Activated CD4-positive, alpha-beta T cell treated with anti-CD3 and anti-CD28 coated beads for 24 hours (primary cell): ENCODE results near the gene RRBP1.
"Not testable (repeated sequence)": the region's sequence is repeated elsewhere in the genome, so short reads cannot be mapped to it uniquely, and the experiment has no call there.

Experiments used
- DNase-seq, 2 donors: peaks; one replicate each; pipeline ENCODE4 v3.0.0-alpha.2; 2020; ENCODE audit warnings: low read depth in 2 of 2

RRBP1 gene

DNA sequence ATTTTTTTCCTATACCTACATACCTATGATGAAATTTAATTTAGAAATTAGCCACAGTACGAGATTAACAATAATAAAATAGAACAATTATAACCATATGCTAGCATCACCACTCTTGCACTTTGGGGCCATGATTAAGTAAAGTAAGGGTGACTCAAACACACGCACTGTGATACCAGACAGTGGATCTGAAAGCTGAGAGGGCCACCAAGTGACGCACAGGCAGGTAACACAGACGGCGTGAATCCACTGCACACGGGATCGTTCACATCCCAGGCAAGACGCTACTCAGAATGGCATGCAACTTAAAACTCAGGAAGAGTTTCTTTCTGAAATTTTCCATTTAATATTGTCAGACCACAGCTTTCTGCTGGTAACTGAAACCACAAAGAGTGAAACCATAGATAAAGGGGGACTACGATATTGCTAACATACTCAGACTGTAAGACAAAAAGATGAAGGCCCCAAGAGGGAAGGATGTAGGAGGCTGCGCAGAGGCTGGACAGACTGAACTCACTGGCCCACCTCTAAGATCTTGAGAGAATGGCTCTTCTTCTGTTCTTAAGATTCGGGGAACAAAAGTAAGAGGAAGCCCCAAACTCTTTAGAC is 17.9 kb downstream of the RRBP1 start:
- no peak for DNase-seq

DNA sequence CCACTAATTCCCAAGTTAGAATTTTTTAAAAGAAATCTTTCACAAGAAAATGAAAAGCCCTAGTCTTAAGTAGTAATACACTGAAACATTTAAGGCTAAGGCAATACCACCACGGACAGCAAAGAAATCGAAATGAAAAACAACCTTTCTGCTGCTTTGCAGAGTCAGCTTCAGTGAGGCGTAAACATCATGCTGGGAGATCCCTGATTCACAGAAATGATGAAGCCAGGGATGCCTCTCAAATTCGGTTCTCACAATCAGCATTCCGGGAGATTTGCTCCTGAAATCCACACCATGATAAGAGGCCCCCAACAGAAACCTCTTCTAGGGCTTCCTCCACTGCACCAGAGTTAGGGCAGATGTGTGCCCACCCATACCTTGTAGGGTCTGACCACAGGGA is 18.6 kb downstream of the RRBP1 start:
- no peak for DNase-seq

DNA sequence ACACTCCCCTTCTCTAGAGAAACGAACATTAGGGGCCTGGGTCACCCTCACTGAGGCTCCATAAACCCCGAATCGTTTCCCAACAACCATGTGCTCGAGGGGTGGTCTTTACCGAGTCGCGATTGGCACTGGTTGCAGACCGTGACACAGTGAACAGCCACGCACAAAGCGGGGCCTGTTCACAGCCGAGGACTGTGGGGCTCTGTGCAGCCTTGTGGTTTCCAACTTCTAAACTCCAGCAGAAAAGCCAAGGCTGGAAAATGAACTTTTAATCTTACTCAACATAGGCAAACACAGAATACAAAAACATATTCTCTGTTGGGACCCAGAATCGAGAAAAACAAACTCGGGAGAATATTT is 19.0 kb downstream of the RRBP1 start:
- DNase-seq, result no peak

DNA sequence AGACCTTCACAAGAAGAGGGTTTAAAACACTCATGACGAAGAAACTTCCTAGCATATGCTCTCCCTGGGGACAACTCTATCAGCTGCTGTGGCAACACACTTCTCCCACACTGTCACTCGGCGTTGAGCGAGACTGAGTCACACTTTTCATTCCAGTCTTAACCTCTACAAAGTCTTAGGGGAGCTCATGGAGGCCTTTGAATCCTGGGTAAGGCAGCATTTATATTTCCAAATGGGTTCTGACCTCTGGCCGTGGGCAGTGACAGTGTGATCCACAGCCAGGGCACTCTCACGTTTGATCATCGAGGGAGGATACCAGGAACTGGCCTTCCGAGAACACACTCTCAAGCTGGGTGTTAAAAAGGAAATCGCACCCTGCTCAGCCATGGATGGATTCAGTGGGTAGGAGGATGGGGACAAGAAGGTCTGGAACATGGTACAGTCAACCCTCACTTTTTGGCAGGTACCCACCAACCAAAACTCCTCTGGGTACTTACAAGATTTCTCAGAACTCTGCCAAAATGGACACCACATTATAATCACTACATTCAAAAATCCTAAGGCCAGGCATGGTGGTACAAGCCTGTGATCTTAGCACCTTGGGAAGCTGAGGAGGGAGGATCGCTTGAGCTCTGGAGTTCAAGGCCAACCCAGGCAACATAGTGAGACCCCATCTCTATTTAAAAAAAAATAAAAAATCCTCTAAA is 19.6 kb downstream of the RRBP1 start:
- DNase-seq, result no peak

DNA sequence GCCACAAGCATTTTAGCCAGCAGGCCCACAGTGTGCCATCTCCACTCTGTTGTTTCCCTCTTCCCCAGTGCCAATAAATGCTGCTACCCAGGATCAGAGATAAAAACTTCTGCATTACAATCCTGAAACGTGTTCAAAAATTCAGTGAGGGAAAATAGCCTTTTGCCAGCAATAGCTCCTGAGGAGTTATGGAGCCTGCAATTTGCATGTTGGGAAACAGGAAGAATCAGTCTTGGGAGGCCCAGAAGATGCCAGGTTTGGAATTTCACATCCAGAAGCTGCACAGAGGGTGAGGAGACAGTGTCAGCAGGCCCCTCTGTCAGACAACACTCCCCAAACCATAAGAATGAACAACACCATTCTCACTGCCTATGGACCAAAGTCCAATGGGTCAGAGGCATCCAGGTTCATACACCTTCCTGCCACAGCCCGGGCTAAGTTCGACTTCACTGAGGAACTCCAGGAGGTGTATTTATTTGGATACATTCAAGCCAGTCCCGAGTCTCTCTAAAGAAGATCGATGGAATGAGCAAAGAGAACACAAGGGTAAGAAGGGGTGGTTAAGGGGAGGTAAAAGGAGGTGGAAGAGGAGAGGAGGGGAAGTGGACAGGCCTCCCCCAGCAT is 20.8 kb downstream of the RRBP1 start:
- DNase-seq, result no peak

DNA sequence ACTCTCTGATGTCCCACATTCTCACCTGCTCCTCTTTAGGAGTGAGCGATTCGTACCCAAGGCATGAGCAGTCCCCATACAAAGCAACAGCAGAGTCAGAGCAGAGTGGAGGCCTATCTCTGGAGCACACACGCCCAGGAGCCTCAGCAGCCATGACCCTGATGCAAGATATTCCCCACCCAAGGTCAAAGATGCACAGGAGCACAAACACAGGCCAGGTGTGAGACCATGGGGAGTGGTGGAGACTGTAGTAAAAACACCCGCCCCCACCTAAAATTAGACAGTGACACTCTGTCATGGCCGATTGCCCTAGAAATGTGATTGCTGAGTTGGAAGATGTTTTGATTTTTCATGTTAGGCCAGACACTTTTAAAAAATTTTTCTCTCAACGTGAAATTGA is 21.4 kb downstream of the RRBP1 start:
- DNase-seq, result no peak

DNA sequence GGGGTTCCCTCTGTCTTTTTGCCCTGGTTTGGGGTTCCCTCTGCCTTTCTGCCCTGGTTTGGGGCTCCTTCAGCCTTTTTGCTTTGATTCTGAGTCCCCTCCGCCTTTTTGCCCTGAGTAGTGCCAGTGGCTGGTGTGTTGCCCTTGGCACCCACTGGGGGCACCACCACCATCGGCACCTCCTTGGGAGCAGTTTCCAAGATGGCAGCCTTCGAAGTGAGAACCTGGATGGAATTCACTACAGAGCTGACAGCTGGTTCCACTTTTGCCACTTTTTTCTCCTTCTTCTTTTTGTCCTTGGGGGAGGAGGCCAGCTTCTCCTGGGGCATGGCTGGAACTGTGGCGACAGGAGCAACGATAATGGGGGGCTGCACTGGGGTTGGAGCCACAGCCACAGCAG is 22.2 kb downstream of the RRBP1 start:
- no peak for DNase-seq

DNA sequence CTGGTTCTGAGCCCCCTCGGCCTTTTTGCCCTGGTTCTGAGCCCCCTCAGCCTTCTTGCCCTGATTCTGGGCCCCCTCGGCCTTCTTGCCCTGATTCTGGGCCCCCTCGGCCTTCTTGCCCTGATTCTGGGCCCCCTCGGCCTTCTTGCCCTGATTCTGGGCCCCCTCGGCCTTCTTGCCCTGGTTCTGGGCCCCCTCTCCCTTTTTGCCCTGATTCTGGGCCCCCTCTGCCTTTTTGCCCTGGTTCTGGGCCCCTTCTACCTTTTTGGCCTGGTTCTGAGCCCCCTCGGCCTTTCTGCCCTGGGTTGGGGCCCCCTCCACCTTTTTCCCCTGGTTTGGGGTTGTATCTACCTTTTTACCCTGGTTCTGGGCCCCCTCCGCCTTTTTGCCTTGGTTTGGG is 22.7 kb downstream of the RRBP1 start:
- not testable (repeated sequence) for DNase-seq

DNA sequence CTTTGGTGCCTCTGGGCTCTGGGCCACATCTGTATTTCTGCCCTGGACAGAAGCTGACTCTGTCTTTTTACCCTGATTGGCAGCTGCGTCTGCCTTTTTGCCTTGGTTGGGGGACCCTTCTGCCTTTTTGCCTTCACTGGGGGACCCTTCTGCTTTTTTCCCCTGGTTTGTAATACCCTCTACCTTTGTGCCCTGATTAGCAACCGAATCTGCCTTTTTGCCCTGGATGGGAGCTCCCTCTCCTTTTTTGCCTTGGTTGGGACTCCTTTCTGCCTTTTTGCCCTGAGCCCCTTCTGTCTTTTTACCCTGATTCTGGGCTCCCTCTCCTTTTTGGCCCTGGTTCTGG is 23.4 kb downstream of the RRBP1 start:
- no peak for DNase-seq

DNA sequence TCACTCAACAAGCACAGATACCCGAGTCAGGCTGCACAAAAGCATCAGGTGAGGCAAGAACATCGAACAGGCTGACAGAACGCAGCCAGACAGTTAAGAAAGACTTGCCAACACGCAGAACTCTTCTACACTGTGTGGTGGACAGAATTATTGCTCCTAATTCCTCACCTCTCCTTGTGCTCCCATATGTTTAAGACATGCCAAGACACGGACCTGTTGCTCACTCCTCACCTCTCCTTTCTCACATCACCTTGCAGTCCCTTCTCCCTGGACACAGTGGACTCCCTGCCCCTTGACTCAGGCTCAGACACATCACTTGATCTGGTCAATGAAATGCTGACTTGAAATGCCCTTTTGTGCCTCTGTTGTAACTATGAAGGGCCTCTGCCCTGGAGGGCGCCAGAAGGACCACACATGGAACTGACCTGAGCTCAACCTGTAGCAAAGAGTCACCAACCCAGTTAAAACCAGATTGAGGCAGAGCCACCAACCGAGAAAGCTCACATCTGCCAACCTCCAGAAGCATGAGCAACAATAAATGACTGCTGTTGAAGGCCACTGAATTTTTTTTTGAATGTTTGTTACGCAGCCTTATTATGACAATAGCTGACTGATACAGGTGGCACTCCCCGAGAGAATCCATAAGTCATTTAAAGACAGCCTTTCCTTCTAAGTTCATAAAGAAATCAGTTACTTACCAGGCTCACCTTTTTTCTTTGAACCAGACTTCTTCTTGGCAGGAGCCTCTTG is 24.0 kb downstream of the RRBP1 start:
- no peak for DNase-seq

DNA sequence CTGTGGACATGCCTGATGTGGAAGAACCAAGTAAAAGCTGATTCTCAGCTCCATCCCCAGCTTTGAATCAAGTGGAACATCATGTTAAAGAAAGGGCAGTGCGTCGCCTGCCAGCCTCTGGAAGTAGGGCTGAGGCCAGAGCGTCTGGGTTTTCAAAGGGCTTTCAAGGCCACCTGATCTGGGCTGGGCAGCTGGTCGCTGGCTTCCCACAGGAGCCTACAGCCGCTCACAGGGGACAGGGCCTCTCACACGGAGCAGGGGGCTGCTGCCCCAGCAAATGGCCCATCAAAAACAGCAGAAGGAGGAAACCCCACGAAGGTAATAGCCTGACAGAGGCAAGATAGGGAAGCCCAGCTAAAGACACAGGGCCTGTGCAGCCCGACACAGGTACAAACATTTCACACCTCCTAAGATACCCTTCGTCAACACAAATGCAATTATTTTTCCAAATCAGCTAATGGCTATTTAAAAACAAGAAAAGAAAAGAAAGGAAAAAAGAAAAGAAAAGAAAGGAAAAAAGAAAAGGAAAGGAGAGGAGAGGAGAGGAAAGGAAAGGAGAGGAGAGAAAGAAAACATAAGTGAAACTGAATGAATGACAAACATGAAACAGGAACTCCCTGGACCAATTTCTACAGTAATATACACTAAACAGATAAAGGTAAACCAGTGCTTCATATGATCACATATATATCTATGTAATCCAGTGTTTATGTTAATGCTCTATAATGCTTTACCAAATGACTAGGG is 24.8 kb downstream of the RRBP1 start:
- DNase-seq, result no peak

DNA sequence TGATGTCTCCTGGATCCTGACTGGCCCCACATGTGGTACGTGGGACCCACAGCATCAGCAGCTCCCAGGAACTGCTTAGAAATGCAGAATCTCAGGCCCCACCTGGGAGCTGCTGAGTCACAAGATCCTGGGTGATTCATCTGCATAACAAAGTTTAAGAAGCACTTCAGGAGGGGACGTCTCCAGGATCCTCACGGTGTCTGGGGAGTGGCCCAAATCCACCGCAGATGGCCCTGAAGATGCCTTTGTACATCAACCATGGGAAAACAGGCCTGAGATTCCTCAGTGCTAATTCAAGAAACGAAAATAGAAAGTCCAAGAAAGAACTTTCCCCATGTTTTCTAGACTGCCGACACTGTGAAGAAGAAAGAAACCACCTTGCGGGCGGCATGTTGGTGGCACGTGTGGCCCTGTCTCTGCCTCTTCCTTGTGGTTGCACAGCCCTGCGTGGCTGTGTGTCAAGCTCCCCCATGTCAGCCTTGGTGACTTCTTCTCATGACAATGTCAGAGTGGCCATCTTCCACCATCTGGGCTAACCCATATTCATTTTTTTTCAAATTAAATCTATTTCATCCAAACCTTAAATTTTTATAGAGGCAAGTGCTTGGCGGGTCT is 26.1 kb downstream of the RRBP1 start:
- no peak for DNase-seq

DNA sequence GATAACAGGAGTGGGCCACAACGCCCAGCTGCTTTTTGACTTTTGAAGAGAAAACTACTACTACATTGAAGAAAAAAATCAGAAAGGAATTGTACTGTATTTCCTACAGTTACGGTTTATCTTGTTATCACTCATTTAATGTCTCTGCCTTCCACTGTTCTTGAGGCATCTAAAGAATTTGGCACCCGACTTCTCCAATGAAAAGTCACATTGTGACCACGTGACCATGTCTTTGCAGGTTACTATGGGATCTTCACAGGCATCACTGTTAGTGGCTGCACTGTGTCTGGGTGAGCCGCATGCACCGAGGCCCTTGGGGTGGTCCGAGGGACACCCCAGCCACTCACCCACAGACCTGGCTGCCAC is 26.8 kb downstream of the RRBP1 start:
- no peak for DNase-seq

DNA sequence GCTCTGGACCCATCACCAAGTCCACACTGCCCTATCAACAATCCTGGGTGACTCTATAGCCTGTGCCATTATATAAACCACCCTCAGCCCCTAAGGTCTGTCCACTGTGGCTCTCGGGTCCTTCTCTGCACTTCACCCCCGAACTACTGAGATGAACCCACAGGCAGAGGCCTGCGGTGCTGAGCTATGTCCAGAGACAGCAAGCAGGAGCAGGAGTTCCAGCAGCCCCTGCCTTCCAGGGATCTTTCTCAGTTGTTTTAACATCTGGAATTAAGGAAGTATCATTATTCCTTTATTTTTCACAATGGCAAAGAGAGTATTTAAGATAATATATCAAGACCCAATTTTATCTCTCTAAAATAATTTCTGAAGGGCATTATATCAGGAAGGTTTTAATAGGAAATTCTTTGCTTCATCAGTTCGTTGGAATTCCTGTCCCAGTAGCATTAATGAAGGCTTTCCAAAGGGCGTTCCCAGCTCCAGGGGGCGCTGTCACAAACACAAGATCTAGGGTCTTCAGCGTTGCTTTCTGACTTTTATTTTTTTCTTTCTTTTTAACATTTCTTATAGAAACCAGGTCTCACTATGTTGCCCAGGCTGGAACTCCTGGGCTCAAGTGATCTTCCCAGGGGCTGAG is 27.3 kb downstream of the RRBP1 start:
- no peak for DNase-seq

DNA sequence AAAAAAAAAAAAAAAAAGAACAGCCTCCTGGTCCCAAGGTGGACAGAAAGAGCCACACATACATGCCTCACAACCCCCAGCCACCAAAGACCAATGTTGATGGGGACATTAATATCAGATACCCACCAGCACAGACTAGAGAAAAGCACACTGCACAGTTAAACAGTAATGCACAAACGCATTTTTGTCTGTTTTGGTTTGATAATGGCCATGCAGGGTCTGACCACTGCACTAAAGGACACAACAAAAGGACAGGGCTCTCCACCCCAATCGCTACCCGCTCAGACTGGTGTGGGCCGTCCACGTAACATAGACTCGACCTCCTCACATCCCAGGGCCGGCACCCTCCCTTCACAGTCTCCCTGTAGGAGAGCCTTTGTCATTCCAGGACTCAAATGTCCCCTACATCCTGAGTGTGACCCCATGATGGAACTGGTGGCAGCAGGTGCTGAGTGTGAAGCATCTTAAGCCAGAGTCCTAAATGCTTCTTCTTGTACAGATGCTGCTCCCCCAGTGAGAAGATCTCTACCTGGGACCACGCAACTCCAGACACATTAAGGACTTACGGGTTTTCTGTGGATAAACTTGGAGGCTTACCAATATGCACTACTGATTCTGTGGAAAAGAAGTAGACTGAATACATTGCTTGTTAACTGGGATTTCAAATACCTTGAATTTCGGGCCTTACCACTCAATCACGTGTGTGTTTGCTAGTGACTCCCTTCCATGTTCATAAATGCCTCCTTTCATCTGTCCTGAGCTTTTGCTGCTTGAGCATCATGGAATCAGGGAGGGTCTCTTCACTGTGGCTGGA is 28.0 kb downstream of the RRBP1 start:
- DNase-seq, result no peak

DNA sequence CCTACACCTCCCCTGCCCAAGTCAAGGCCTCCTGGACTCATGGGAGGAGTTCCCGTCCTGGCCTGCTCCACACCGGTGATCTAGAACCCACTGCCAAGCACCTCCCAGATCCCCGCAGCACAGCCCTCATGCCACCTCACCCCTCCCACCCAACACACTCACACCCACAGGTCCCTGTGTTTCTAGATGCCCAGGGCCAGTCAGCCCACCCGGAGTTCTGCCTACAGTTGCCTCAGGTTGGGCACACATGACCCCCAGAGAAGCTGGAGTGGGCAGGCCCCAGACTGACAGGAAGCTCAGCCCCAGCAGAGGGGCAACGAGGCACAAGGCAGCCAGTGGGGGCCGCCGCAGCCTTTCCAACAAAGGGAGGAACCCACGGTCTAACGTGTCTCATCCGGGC is 29.6 kb downstream of the RRBP1 start:
- DNase-seq, result no peak

DNA sequence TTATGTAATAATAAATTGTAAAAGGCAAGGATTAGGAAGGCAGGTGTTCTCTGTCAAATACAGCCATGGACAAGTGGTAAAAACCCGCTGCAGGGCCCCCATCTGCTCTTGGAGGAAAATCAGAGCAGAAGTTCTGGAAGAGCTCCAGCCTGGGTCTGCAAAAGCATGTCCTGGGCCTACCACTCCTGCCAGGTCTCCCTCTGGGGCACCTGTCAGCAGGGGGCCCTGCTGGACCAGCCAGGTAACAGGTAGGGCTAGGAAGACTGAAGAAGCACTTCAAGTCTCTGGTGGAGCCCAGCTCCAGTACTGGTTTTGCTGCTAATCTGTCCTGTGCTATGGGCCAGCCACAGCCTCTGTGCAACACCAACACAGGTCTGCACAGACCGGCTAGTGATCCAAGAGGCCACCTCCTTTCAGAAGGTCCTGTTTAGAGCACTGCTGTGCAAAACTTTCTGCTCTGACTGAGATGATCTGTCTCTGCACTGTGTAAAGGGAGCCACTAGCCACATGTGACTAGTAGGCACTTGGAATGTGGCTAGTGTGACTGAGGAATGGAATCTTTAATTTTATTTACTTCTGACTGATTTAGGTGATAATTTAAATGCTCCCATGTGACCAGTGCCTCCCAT is 30.2 kb downstream of the RRBP1 start:
- no peak for DNase-seq

DNA sequence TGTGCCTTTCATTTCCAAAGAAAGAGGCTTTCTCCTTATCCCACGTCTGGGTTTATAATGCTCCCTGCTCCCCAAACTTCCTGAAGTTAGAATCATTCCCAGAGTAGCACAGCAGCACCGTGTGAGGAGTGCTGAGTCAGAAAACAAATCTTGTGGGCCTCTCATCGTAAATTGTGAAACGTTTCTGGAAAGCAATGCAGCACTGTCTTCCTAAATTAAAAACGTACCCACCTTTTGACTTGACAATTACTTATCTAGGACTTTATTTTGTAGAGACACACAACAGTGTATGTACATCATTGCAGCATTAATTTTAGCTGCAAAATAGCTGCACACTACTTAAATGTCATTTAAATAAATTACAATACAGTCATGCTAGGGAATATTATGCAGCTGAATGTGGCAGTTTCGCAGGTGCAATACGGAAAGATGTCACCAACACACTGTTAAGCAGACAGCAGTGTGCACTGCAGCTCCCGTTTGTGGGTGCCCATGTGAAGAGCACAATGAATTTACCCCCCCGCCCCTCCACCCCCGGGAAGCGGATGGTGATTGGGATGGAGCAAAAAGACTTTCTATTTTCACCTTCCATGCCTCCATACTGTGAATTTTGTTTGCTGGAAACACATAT is 30.8 kb downstream of the RRBP1 start:
- DNase-seq, result no peak

DNA sequence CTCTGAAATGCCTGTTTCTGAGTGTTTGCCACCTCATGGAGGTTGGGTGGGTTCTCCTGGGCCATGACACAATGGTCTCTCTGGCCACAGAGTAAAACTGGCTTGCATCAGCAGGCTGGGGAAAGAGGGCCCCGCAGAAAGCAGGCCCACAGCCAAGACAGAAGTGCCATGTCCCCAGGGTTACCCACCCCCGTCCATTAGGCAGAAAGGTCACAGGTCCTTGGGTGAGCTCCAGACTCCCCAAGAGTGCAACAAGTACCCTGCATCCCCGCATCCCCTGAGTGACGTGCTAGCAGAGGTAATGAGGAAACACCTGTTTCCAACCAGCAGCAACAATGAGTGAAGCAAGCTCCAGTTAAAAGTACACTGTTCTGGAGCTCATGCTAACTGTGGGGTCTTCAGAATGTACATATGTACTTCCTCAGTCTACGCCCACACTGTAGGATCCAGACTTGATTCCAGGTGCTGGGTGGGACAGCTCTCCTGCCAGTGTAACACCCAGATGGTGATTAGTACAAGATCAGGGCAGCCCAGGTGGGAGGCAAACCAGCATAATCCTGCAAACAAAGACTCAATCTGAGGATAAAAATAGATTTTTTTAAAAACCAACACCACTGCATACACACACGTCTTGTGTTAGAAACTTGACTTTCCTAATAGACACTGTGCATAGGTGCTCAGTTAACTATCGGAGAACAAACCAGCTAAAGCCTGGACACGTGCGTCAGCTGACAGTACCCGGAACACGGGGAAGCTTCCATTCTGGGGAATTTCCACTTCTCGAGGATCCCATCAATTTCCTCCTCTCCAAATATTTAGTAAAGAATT is 31.5 kb downstream of the RRBP1 start:
- DNase-seq, result no peak
